ENCODE measurements around the gene SHISAL1. TPM values are rescaled to one million over a fixed set of nuclear protein-coding genes. Genes with fewer than 3 reads are reported as not detected.

Gene SHISAL1
- total and polyA plus RNA-seq, 2 donors (not counting 3 experiments of a cell fraction or from before 2014, with no cell fraction given): 0.01 to 0.07 TPM

GRCh38 chr22:44218071-44218470 is 94.7 kb downstream of the SHISAL1 start:
- intact Hi-C loops (cut with micrococcal nuclease): no loop called here
- Histone ChIP-seq H3K9ac (replicated peaks; ENCODE audit: extremely low read depth, insufficient read depth, low read length) (no peak overlapping the region), H3K9me3 (replicated peaks; ENCODE audit: control insufficient read depth, insufficient read depth, low read length) (no peaks in the 10 kb centered on the region)

More at GRCh38 chr22:44218071-44218470, 94.7 kb downstream of the SHISAL1 start:
- BruUV-seq (replicated peaks): no TSS peak
- POLR2A ChIA-PET: no interaction called here
- dilution Hi-C loops (cut with MboI; ENCODE audit: extremely low pct_ligation_motif_present, low sequenced_read_pairs): no loop called here
- CTCF ChIA-PET: no interaction called here
- Histone ChIP-seq H3K4me3 (replicated peaks in 1 of 3; ENCODE audit: insufficient read depth in 1 of 3, low read depth in 1 of 3, low read length in 3 of 3) (no peak overlapping the region), H4K20me1 (replicated peaks; ENCODE audit: control insufficient read depth, extremely low read depth, insufficient read depth, low read length) (no peaks in the 10 kb centered on the region), H3K4me1 (ENCODE audit: control insufficient read depth, extremely low read depth, insufficient read depth, low read length) (no peaks in the 10 kb centered on the region), H3K27ac (ENCODE audit: insufficient read depth, low read depth, low read length) (no peak overlapping the region), H3K4me2 (ENCODE audit: insufficient read depth, low read length) (no peak overlapping the region), H2AFZ (ENCODE audit: low read depth, low read length) (no peak overlapping the region), H3K36me3 (ENCODE audit: control insufficient read depth in 2 of 2, extremely low read depth in 1 of 2, insufficient read depth in 2 of 2, low read length in 2 of 2) (no peaks in the 10 kb centered on the region), H3K9me1 (replicated peaks; ENCODE audit: control insufficient read depth, extremely low read depth, insufficient read depth, low read length) (no peaks in the 10 kb centered on the region), H3K79me2 (ENCODE audit: control insufficient read depth, insufficient read depth, low read length) (no peaks in the 10 kb centered on the region), H3K27me3 (ENCODE audit: control insufficient read depth in 2 of 2, insufficient read depth in 2 of 2, low read length in 2 of 2) (no peaks in the 10 kb centered on the region)
- FAIRE-seq (no peak), DNase-seq (ENCODE audit: low read depth, low spot score) (no peak)
- TF ChIP-seq CTCF (IDR thresholded peaks at IDR 0.05; ENCODE audit: extremely low read depth in 1 of 2, insufficient read depth in 1 of 2, low read depth in 1 of 2, low read length in 2 of 2) (no peak), MYC (IDR thresholded peaks at IDR 0.05; ENCODE audit: low read depth, low read length) (no peak), JUN (IDR thresholded peaks at IDR 0.05; ENCODE audit: borderline replicate concordance, insufficient read depth, insufficient read length, low read depth) (no peak), MAX (IDR thresholded peaks at IDR 0.05; ENCODE audit: insufficient read depth, insufficient read length) (no peak), POLR2AphosphoS5 (IDR thresholded peaks at IDR 0.05; ENCODE audit: insufficient read depth, low read depth, low read length) (no peak), FOS (IDR thresholded peaks at IDR 0.05; ENCODE audit: borderline replicate concordance, insufficient read depth, low read length) (no peak), EZH2 (IDR thresholded peaks at IDR 0.05; ENCODE audit: borderline replicate concordance, low read depth, low read length, severe bottlenecking) (no peak), GATA2 (IDR thresholded peaks at IDR 0.05; ENCODE audit: insufficient read depth, insufficient read length, low read depth, low read length) (no peak), POLR2A (IDR thresholded peaks at IDR 0.05; ENCODE audit: low read depth, low read length) (no peak)
